Activated CD8-positive, alpha-beta memory T cell treated with anti-CD3 and anti-CD28 coated beads for 48 hours (primary cell): ENCODE data around the gene SCGB1C2.

Experiments used
- DNase-seq, 3 experiments: peaks; one replicate each; pipeline ENCODE4 v3.0.0-alpha.2; 2020; ENCODE audit warnings: low read depth in 2 of 3, low spot score in 2 of 3

Gene SCGB1C2

GRCh38 chr17:170130-170670, 32.8 kb downstream of the SCGB1C2 start:
- DNase-seq: no peak

- DNase-seq: no peak
Observed at GRCh38 chr17:171871-172270, 34.5 kb downstream of the SCGB1C2 start.

- DNase-seq: no peak
Observed at GRCh38 chr17:172401-172800, 35.0 kb downstream of the SCGB1C2 start.

GRCh38 chr17:173166-173911, 36.0 kb downstream of the SCGB1C2 start:
- DNase-seq: no peak

- no peak for DNase-seq
Observed at GRCh38 chr17:177155-177554, 39.8 kb downstream of the SCGB1C2 start.

- no peak for DNase-seq
Observed at GRCh38 chr17:177762-178161, 40.4 kb downstream of the SCGB1C2 start.

GRCh38 chr17:178292-179065, 41.1 kb downstream of the SCGB1C2 start:
- no peak for DNase-seq

- DNase-seq: no peak
Observed at GRCh38 chr17:179066-179432, 41.7 kb downstream of the SCGB1C2 start.

GRCh38 chr17:179781-180380, 42.5 kb downstream of the SCGB1C2 start:
- no peak for DNase-seq

- no peak for DNase-seq
Observed at GRCh38 chr17:180381-181244, 43.2 kb downstream of the SCGB1C2 start.

GRCh38 chr17:181245-182049, 44.1 kb downstream of the SCGB1C2 start, which contains the start of gene DOC2B:
DOC2B (minus strand) TSS chr17:181650; CDS start chr17:181479, 171 bp downstream.
- no peak for DNase-seq

GRCh38 chr17:182050-182751, 44.8 kb downstream of the SCGB1C2 start:
- no peak for DNase-seq

- no peak for DNase-seq
Observed at GRCh38 chr17:183021-183420, 45.7 kb downstream of the SCGB1C2 start.

- no peak for DNase-seq
Observed at GRCh38 chr17:185445-186138, 48.2 kb downstream of the SCGB1C2 start.

- DNase-seq: no peak
Observed at GRCh38 chr17:187130-187529, 49.8 kb downstream of the SCGB1C2 start.
